B cell (primary cell): Measurements from ENCODE around the gene THYN1.

Source experiments
- CTCF ChIP-seq: fragments of 200-600 bp; IDR thresholded peaks from one replicate; pipeline ENCODE4 v1.8.0; 2022; ENCODE audit warnings: antibody characterized with exemption, mild to moderate bottlenecking
- EZH2 ChIP-seq: IDR thresholded peaks from 2 replicates; pipeline ENCODE4 v1.6.1; 2012; ENCODE audit warnings: borderline replicate concordance, low read depth, mild to moderate bottlenecking, moderate library complexity, low read length; ENCODE audit not compliant: insufficient read depth, poor library complexity, severe bottlenecking

GRCh38 chr11:134237557-134237922, 15.6 kb downstream of the THYN1 start:
- TF ChIP-seq CTCF (no peak), EZH2 (no peak)
